Adrenal gland (tissue), 12 donors: Measurements from ENCODE around the gene KRTAP4-12. TPM values are rescaled to one million over a fixed set of nuclear protein-coding genes. Genes with fewer than 3 reads are reported as not detected.
"Not testable (repeated sequence)": the region's sequence is repeated elsewhere in the genome, so short reads cannot be mapped to it uniquely, and the experiment has no call there.

Experiments
- DNase-seq, 7 donors: peaks; one replicate each; pipeline ENCODE4 v3.0.0-alpha.2; 2019 to 2020
- H3K27ac ChIP-seq, 5 donors: fragments of 200-600 bp; sonication (generic) in 4 of 5; 1 replicate in 3 of 5; 2 replicates in 2 of 5; pipeline versions ENCODE4 v1.5.1 to v1.8.0; 2016 to 2020; ENCODE audit warnings: mild to moderate bottlenecking in 1 of 5
- H3K27me3 ChIP-seq: fragments of 200-600 bp; 2 replicates; pipeline ENCODE4 v1.8.0; 2021
- H3K36me3 ChIP-seq, 2 donors: fragments of 200-600 bp; replicated peaks in 1 of 2; 1 replicate in 1 of 2; 2 replicates in 1 of 2; pipeline versions ENCODE4 v1.5.1 to v1.8.0; 2018 to 2022
- H3K4me1 ChIP-seq, 2 donors: fragments of 200-600 bp; replicated peaks in 1 of 2; 1 replicate in 1 of 2; 2 replicates in 1 of 2; pipeline versions ENCODE4 v1.5.1 to v1.8.0; 2018 to 2021
- H3K4me3 ChIP-seq, 4 donors: fragments of 200-600 bp; sonication (generic) in 3 of 4; one replicate each; pipeline ENCODE4 v1.5.1; 2016 to 2018
- H3K9me3 ChIP-seq, 3 donors: fragments of 200-600 bp; sonication (generic) in 1 of 3; replicated peaks in 1 of 3; 1 replicate in 2 of 3; 2 replicates in 1 of 3; pipeline versions ENCODE4 v1.5.1 to v1.8.0; 2016 to 2021
- CTCF ChIP-seq, 6 experiments: fragments of 450-650 bp in 4 of 6; fragments of 200-600 bp in 2 of 6; sonication (generic) in 1 of 6; IDR thresholded peaks; 1 replicate in 5 of 6; 2 replicates in 1 of 6; pipeline versions ENCODE4 v1.5.1 to v1.8.0; 2016 to 2021; ENCODE audit warnings: antibody characterized with exemption in 6 of 6, mild to moderate bottlenecking in 2 of 6, moderate library complexity in 1 of 6
- POLR2A ChIP-seq, 2 donors: fragments of 450-650 bp; IDR thresholded peaks; one replicate each; pipeline ENCODE4 v1.6.1; 2017; ENCODE audit warnings: antibody characterized with exemption in 2 of 2, mild to moderate bottlenecking in 2 of 2, moderate library complexity in 1 of 2
- WGBS, 4 donors: extraction: QIAGEN DNeasy Blood & Tissue Kit in 2 of 4; methylation state at CpG; one replicate each; pipeline versions ENCODE4 v1.1.5 to v1.1.7; 2013 to 2017; 5-methylcytosine and 5-hydroxymethylcytosine counted together
- intact Hi-C, 2 donors: fragments of 100-400 bp; cut with DNase I; formaldehyde crosslinking; loops; one replicate each; pipeline versions ENCODE4 v1.14.1 to v1.15.0; 2022 to 2023
- polyA plus RNA-seq, 3 donors: library from polyadenylated mRNA; stranded (reverse); fragments of 200-250 nt in 2 of 3; fragments of 350-450 nt in 1 of 3; fragmentation: Illumina TruSeq in 1 of 3; extraction: RNeasy Lipid Tissue Mini Kit (QIAGEN cat#74804) in 1 of 3; gene quantifications; one replicate each; pipeline ENCODE4 v1.2.3, GENCODE V29; 2013 to 2014
- total RNA-seq, 9 donors: library from RNA; depleted of rRNA in 4 of 9; stranded (reverse); fragments of >200 nt in 4 of 9; fragments of 120-200 nt in 1 of 9; fragmentation: NEBNext Ultra II Directional in 1 of 9; extraction: Animal tissue kit (Norgen Biotek cat#: 25700) in 1 of 9; gene quantifications; one replicate each; pipeline versions ENCODE4 v1.1.0 to v1.2.4, GENCODE V29; 2013 to 2023
- donor health status: healthy with polysubstance abuse.
- donor health status: Bipolar disorder and iron deficiency.
- donor health status: DM: yes; HTN: yes; CAD: no.
- donor health status: DM: no; HTN: no; CAD: no.
- donor health status: DM: no; HTN: no; CAD: no.
- donor health status: DM: yes; HTN: yes; CAD: no.

The KRTAP4-12 gene
- total and polyA plus RNA-seq, 12 donors: not detected

DNA sequence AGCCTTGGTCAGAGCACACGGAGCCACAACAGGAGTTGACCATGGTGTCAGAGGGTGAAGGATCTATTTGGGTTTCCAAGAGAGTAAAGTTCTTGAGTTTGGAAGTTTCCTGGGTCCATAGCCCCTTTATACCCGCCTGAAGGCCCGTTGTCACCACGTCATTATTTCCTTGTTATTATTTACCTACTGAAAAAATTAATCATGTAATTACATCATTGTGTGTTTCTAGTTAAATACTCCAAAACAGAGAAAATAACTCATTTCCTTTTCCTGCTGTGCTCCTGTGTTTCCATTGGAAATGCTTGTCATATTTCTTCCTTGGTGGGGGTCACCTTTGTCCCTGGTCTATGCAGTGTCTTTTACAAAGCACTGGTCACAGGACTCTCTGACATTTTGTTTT is 25.9 kb downstream of the KRTAP4-12 start, which contains the start of gene KRTAP4-8:
Gene KRTAP4-8, minus strand, starts transcription at position 101 of the 400 bp plus-strand sequence. Its CDS starts 58 bp downstream, at position 43.
- TF ChIP-seq CTCF (IDR thresholded peaks at IDR 0.05): no peak
- TF ChIP-seq POLR2A (IDR thresholded peaks at IDR 0.05): no peak
- no peaks in the 10 kb centered on the region for H3K4me1 ChIP-seq
- no peak within 1 kb of the TSS for H3K27ac ChIP-seq
- DNase-seq: no peak
- no peaks in the 10 kb centered on the region for H3K27me3 ChIP-seq
- H3K4me3 ChIP-seq: no peak within 1 kb of the TSS
- no peaks in the 10 kb centered on the region for H3K36me3 ChIP-seq
- H3K9me3 ChIP-seq: no peaks in the 10 kb centered on the region
- intact Hi-C loops: no loop called here
- 43 to 66% (median 51%) methylated on average over 4 of the region's 4 CpGs for WGBS, 4 donors

GRCh38 chr17:41096055-41096454 is 27.9 kb downstream of the KRTAP4-12 start:
- TF ChIP-seq CTCF (IDR thresholded peaks at IDR 0.05): no peak
- TF ChIP-seq POLR2A (IDR thresholded peaks at IDR 0.05): no peak
- intact Hi-C loops: no loop called here
- H3K9me3 ChIP-seq: no peaks in the 10 kb centered on the region
- no peak for DNase-seq
- H3K36me3 ChIP-seq: no peaks in the 10 kb centered on the region
- 80 to 86% (median 82%) methylated on average over 7 of the region's 7 CpGs for WGBS, 4 donors
- H3K4me3 ChIP-seq: no peak overlapping the region
- H3K4me1 ChIP-seq: no peaks in the 10 kb centered on the region
- H3K27ac ChIP-seq: no peak overlapping the region
- no peaks in the 10 kb centered on the region for H3K27me3 ChIP-seq

GRCh38 chr17:41088760-41089352 is 35.1 kb downstream of the KRTAP4-12 start:
- 40 to 64% (median 54%) methylated on average over 4 of the region's 4 CpGs for WGBS, 4 donors
- H3K27me3 ChIP-seq, H3K36me3 ChIP-seq, H3K27ac ChIP-seq, H3K9me3 ChIP-seq, intact Hi-C loops, H3K4me1 ChIP-seq, H3K4me3 ChIP-seq, DNase-seq: not testable (repeated sequence)

DNA sequence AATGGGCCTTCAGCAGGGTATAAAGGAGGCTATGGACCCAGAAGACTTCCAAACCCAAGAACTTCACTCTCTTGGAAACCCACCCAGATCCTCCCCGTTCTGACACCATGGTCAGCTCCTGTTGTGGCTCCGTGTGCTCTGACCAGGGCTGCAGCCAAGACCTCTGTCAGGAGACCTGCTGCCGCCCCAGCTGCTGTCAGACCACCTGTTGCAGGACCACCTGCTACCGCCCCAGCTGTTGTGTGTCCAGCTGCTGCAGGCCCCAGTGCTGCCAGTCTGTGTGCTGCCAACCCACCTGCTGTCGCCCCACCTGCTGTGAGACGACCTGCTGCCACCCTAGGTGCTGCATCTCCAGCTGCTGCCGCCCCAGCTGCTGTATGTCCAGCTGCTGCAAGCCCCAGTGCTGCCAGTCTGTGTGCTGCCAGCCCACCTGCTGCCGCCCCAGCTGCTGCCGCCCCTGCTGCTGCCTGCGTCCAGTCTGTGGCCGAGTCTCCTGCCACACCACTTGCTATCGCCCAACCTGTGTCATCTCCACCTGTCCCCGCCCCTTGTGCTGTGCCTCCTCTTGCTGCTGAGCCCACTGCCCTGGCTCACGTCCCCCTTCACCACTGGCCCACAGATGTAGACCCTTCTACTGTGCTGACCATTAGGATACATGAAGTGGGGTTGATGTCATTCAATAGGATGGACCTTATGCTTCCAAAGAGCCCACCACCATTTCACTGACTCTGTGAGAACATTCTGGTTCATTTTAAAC is 39.7 kb downstream of the KRTAP4-12 start, which contains the start of gene KRTAP4-7:
Gene KRTAP4-7, plus strand, starts transcription at position 51 of the 757 bp plus-strand sequence. Its CDS starts 57 bp downstream, at position 108.
- intact Hi-C loops, H3K4me1 ChIP-seq, H3K27me3 ChIP-seq, DNase-seq, H3K36me3 ChIP-seq, H3K9me3 ChIP-seq, H3K4me3 ChIP-seq, H3K27ac ChIP-seq: not testable (repeated sequence)
- 71 to 81% (median 74%) methylated on average over 5 to 14 of the region's 14 CpGs for WGBS, 4 donors

GRCh38 chr17:41083427-41083826 is 40.6 kb downstream of the KRTAP4-12 start:
- intact Hi-C loops, H3K27ac ChIP-seq, H3K36me3 ChIP-seq, H3K4me3 ChIP-seq, DNase-seq, H3K4me1 ChIP-seq, H3K9me3 ChIP-seq, H3K27me3 ChIP-seq: not testable (repeated sequence)
- WGBS, 4 donors: 68 to 87% (median 78%) methylated on average over 2 of the region's 2 CpGs
